GM18951 (cell line): ENCODE measurements around the gene DCTN3.
"Not testable (repeated sequence)": the region's sequence is repeated elsewhere in the genome, so short reads cannot be mapped to it uniquely, and the experiment has no call there.

Experiments
- POLR2A ChIP-seq: IDR thresholded peaks from 4 replicates; pipeline ENCODE4 v1.6.1; 2011; ENCODE audit warnings: mild to moderate bottlenecking; ENCODE audit not compliant: insufficient read length, insufficient read depth; ENCODE audit errors: extremely low read depth
- in situ Hi-C: fragments of 300-500 bp; cut with MboI; formaldehyde crosslinking; loops from one replicate; pipeline ENCODE4 v1.12.0; 2022; ENCODE audit warnings: low sequenced_read_pairs, mixed read lengths, inconsistent platforms; ENCODE audit not compliant: unreplicated experiment

The DCTN3 gene

GRCh38 chr9:34653151-34654072, 33.1 kb upstream of the DCTN3 start:
- TF ChIP-seq POLR2A: no peak
- in situ Hi-C loops: no loop called here

GRCh38 chr9:34652602-34653000, 32.3 kb upstream of the DCTN3 start:
- in situ Hi-C loops: no loop called here
- no peak for TF ChIP-seq POLR2A

GRCh38 chr9:34651876-34652601, 31.7 kb upstream of the DCTN3 start, which contains the start of gene IL11RA:
Gene IL11RA (plus strand): TSS chr9:34652185. CDS start chr9:34655218, 3,033 bp downstream.
- in situ Hi-C loops: no loop called here
- peak; percentile 16 for TF ChIP-seq POLR2A

GRCh38 chr9:34651321-34651720, 31.0 kb upstream of the DCTN3 start:
- no peak for TF ChIP-seq POLR2A
- in situ Hi-C loops: no loop called here

GRCh38 chr9:34650816-34651215, 30.5 kb upstream of the DCTN3 start:
- TF ChIP-seq POLR2A: no peak
- in situ Hi-C loops: no loop called here

GRCh38 chr9:34648673-34649072, 28.4 kb upstream of the DCTN3 start:
- in situ Hi-C loops: no loop called here
- TF ChIP-seq POLR2A: no peak

GRCh38 chr9:34647651-34648050, 27.4 kb upstream of the DCTN3 start:
- no peak for TF ChIP-seq POLR2A
- in situ Hi-C loops: no loop called here

- no peak for TF ChIP-seq POLR2A
- in situ Hi-C loops: no loop called here
These were observed 26.7 kb upstream of the DCTN3 start for GRCh38 chr9:34647084-34647403.

- in situ Hi-C loops: no loop called here
- TF ChIP-seq POLR2A: peak; percentile 82
These were observed 26.2 kb upstream of the DCTN3 start, which contains the start of gene GALT for GRCh38 chr9:34646211-34647083. Gene GALT (plus strand): TSS chr9:34646675. CDS start chr9:34646705, 30 bp downstream.

- no peak for TF ChIP-seq POLR2A
- in situ Hi-C loops: no loop called here
These were observed 24.5 kb upstream of the DCTN3 start for GRCh38 chr9:34644766-34645314.

GRCh38 chr9:34642679-34643078, 22.4 kb upstream of the DCTN3 start:
- no peak for TF ChIP-seq POLR2A
- in situ Hi-C loops: no loop called here

- in situ Hi-C loops: not testable (repeated sequence)
These were observed 19.0 kb upstream of the DCTN3 start for GRCh38 chr9:34639322-34639721.

- TF ChIP-seq POLR2A: no peak
- in situ Hi-C loops: no loop called here
These were observed 17.8 kb upstream of the DCTN3 start for GRCh38 chr9:34638138-34638445.
